IMR-90 (cell line): ENCODE measurements around the gene EZR. TPM values are rescaled to one million over a fixed set of nuclear protein-coding genes. Genes with fewer than 3 reads are reported as not detected.

Experiments
- ATAC-seq: fragments of 200-7000 bp; cut with Tn5 transposase; 2 replicates; pipeline ENCODE4 v1.9.1; 2020; ENCODE audit warnings: low read depth, mild to moderate bottlenecking, moderate library complexity
- BruUV-seq: library from RNA; stranded (reverse); fragments of 400-500 nt; replicated peaks from 2 replicates; lab custom pipeline; 2021; lab: Mats Ljungman, UMichigan
- CTCF ChIA-PET: fragments of 300-600 bp; formaldehyde crosslinking; extraction: SDS; loops from one replicate; lab custom pipeline; 2021; ENCODE audit warnings: antibody characterized with exemption; lab: Yijun Ruan, JAX
- POLR2A ChIA-PET: fragments of 300-600 bp; sonication (Branson Sonifier 250); formaldehyde crosslinking; loops from one replicate; lab custom pipeline; 2022; ENCODE audit warnings: antibody characterized with exemption; ENCODE audit not compliant: unreplicated experiment; lab: Charles Lee
- DNase-seq: peaks from one replicate; pipeline ENCODE4 v3.0.0; 2013
- H2AFZ ChIP-seq: replicated peaks from 2 replicates; pipeline ENCODE3; 2013; ENCODE audit warnings: low read length, mild to moderate bottlenecking; ENCODE audit not compliant: poor library complexity
- H2AK5ac ChIP-seq: 2 replicates; pipeline ENCODE4 v1.6.1; 2013; ENCODE audit warnings: low read depth, low read length, inconsistent platforms
- H2AK9ac ChIP-seq: replicated peaks from 2 replicates; pipeline ENCODE3; 2013; ENCODE audit warnings: mild to moderate bottlenecking, low read depth, low read length, moderate library complexity; ENCODE audit not compliant: poor library complexity
- H2BK120ac ChIP-seq: 2 replicates; pipeline ENCODE4 v1.6.1; 2013; ENCODE audit warnings: low read depth, low read length, inconsistent platforms
- H2BK15ac ChIP-seq: 3 replicates; pipeline ENCODE4 v1.6.1; 2013; ENCODE audit warnings: low read depth, low read length, inconsistent platforms
- H2BK20ac ChIP-seq: 2 replicates; pipeline ENCODE4 v1.6.1; 2013; ENCODE audit warnings: low read depth, mild to moderate bottlenecking, inconsistent platforms, low read length, moderate library complexity
- H2BK5ac ChIP-seq: 2 replicates; pipeline ENCODE4 v1.6.1; 2013; ENCODE audit warnings: mild to moderate bottlenecking, low read depth, low read length, inconsistent platforms; ENCODE audit not compliant: poor library complexity, severe bottlenecking
- H3K14ac ChIP-seq: replicated peaks from 2 replicates; pipeline ENCODE4 v1.6.1; 2013; ENCODE audit warnings: low read depth, low read length, inconsistent platforms
- H3K18ac ChIP-seq: 2 replicates; pipeline ENCODE4 v1.6.1; 2013; ENCODE audit warnings: low read depth, low read length, control low read depth
- H3K23ac ChIP-seq: 2 replicates; pipeline ENCODE4 v1.6.1; 2013; ENCODE audit warnings: low read depth, low read length, inconsistent platforms
- H3K27ac ChIP-seq: 2 replicates; pipeline ENCODE4 v1.5.1; 2013; ENCODE audit warnings: mild to moderate bottlenecking, control low read depth, low read length; ENCODE audit not compliant: insufficient read depth
- H3K27me3 ChIP-seq: 2 replicates; pipeline ENCODE4 v1.6.1; 2013; ENCODE audit warnings: low read length; ENCODE audit not compliant: control insufficient read depth, insufficient read depth
- H3K36me3 ChIP-seq: 2 replicates; pipeline ENCODE4 v1.6.1; 2013; ENCODE audit warnings: low read length, mixed read lengths; ENCODE audit not compliant: control insufficient read depth, insufficient read depth
- H3K4ac ChIP-seq: 2 replicates; pipeline ENCODE4 v1.6.1; 2013; ENCODE audit warnings: low read depth, low read length, inconsistent platforms
- H3K4me1 ChIP-seq: 2 replicates; pipeline ENCODE4 v1.6.1; 2013; ENCODE audit warnings: low read length, mixed read lengths; ENCODE audit not compliant: control insufficient read depth, insufficient read depth
- H3K4me2 ChIP-seq: 2 replicates; pipeline ENCODE4 v1.6.1; 2013; ENCODE audit warnings: low read depth, mild to moderate bottlenecking, control low read depth, low read length, moderate library complexity
- H3K4me3 ChIP-seq: 2 replicates; pipeline ENCODE4 v1.5.1; 2013; ENCODE audit warnings: low read depth, mild to moderate bottlenecking, control low read depth, low read length, moderate library complexity; ENCODE audit not compliant: insufficient read depth
- H3K56ac ChIP-seq: 2 replicates; pipeline ENCODE4 v1.6.1; 2013; ENCODE audit warnings: low read length, inconsistent platforms; ENCODE audit not compliant: insufficient read depth; ENCODE audit errors: extremely low read depth
- H3K79me1 ChIP-seq, 2 experiments: 2 replicates each; pipeline ENCODE4 v1.6.1; 2013; ENCODE audit warnings: low read length in 2 of 2, inconsistent platforms in 1 of 2, low read depth in 1 of 2
- H3K9ac ChIP-seq: 2 replicates; pipeline ENCODE4 v1.6.1; 2013; ENCODE audit warnings: low read depth, low read length, control low read depth
- H3K9me1 ChIP-seq: 2 replicates; pipeline ENCODE4 v1.6.1; 2013; ENCODE audit warnings: low read length, inconsistent platforms; ENCODE audit not compliant: insufficient read depth
- H3K9me3 ChIP-seq: 2 replicates; pipeline ENCODE4 v1.6.1; 2013; ENCODE audit warnings: low read length; ENCODE audit not compliant: control insufficient read depth, insufficient read depth
- H4K20me1 ChIP-seq: 2 replicates; pipeline ENCODE4 v1.6.1; 2013; ENCODE audit warnings: low read length, inconsistent platforms; ENCODE audit not compliant: insufficient read depth
- H4K5ac ChIP-seq: 2 replicates; pipeline ENCODE4 v1.6.1; 2013; ENCODE audit warnings: mild to moderate bottlenecking, low read depth, low read length, control low read depth
- H4K8ac ChIP-seq, 2 experiments: 2 replicates each; pipeline ENCODE4 v1.6.1; 2013; ENCODE audit warnings: low read depth in 2 of 2, low read length in 2 of 2, control low read depth in 1 of 2, inconsistent platforms in 1 of 2
- H4K91ac ChIP-seq: 2 replicates; pipeline ENCODE4 v1.6.1; 2013; ENCODE audit warnings: low read depth, low read length, inconsistent platforms; ENCODE audit not compliant: insufficient read depth
- CHD1 ChIP-seq: IDR thresholded peaks from 2 replicates; pipeline ENCODE4 v1.6.1; 2012; ENCODE audit warnings: low read depth, low read length, improper control_type of control experiment
- FOS ChIP-seq: fragments of 150-350 bp; IDR thresholded peaks from 2 replicates; pipeline ENCODE4 v1.6.1; 2016; ENCODE audit warnings: low read depth, low read length
- MAFK ChIP-seq: IDR thresholded peaks from 2 replicates; pipeline ENCODE4 v1.6.1; 2012; ENCODE audit warnings: low read depth, low read length, improper control_type of control experiment
- MAZ ChIP-seq: IDR thresholded peaks from 2 replicates; pipeline ENCODE4 v1.6.1; 2012; ENCODE audit warnings: low read depth, mild to moderate bottlenecking, low read length, improper control_type of control experiment, moderate library complexity, borderline replicate concordance
- RAD21 ChIP-seq: IDR thresholded peaks from 2 replicates; pipeline ENCODE4 v1.6.1; 2012; ENCODE audit warnings: low read length, improper control_type of control experiment
- USF2 ChIP-seq: fragments of 150-350 bp; IDR thresholded peaks from 2 replicates; pipeline ENCODE4 v1.6.1; 2017; ENCODE audit warnings: mild to moderate bottlenecking, antibody characterized with exemption, low read length, low read depth
- WGBS, 2 experiments: methylation state at CpG; one replicate each; pipeline versions ENCODE4 v1.1.5 to v1.1.7; 2013; ENCODE audit warnings: missing lambda C conversion rate in 2 of 2; ENCODE audit not compliant: insufficient read length in 1 of 2; ENCODE audit errors: extremely low coverage in 2 of 2; 5-methylcytosine and 5-hydroxymethylcytosine counted together
- dilution Hi-C: fragments of 300-500 bp; cut with HindIII; formaldehyde crosslinking; loops from one replicate; pipeline ENCODE4 v1.14.3; 2018; ENCODE audit warnings: low sequenced_read_pairs; ENCODE audit not compliant: unreplicated experiment
- in situ Hi-C: fragments of 300-500 bp; cut with MboI; formaldehyde crosslinking; loops from 3 replicates; pipeline ENCODE4 v1.14.3; 2019; ENCODE audit warnings: low sequenced_read_pairs, inconsistent platforms, mixed read lengths
- intact Hi-C: fragments of 100-400 bp; cut with micrococcal nuclease; formaldehyde crosslinking; loops from 2 replicates; pipeline ENCODE4 v1.10.0; 2022
- polyA plus RNA-seq, 3 experiments: library from polyadenylated mRNA; depleted of rRNA; stranded (reverse); fragments of >200 nt; gene quantifications; 2 replicates each; pipeline ENCODE4 v1.2.3, GENCODE V29; 2012; ENCODE audit warnings: low replicate concordance in 1 of 3
- total RNA-seq: library from RNA; depleted of rRNA; stranded (reverse); fragments of >200 nt; gene quantifications from 2 replicates; pipeline ENCODE4 v1.2.3, GENCODE V29; 2012

Gene EZR
- total and polyA plus RNA-seq, 2 of the 4 experiments (the other 2 are of a cell fraction), result 83.8 to 145 TPM

DNA sequence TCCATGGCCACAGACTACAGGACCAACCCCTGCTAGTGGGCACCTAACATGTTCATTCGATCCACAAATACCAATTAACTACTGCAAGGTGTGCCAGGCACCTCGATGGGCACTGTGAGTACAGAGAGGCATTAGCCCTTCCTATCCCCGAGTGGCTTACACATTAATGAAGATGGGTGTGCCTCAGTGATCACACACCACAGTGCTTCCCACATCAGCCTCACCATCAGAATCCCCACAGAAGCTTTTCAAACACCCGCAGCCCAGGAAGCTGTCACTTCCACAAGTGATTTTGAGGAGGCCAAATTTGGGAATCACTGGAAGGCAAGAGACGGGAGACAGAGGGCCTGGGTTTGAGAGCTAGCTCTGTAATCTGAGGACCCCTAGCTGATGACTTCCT lies 23.7 kb downstream of the EZR start:
- Histone ChIP-seq H4K20me1 (peaks cover 51% of the 10 kb centered on the region; the same call in 1 of the 2 replicates), H3K36me3 (no peaks in the 10 kb centered on the region), H3K9me3 (no peaks in the 10 kb centered on the region), H3K23ac (no peak overlapping the region; the same call in 1 of the 2 replicates), H2BK120ac (no peak overlapping the region), H3K18ac (no peak overlapping the region), H3K4me1 (peaks cover 11% of the 10 kb centered on the region), H3K27ac (no peak overlapping the region), H2AK5ac (no peak overlapping the region), H3K79me1 (peaks cover 54 to 71% of the 10 kb centered on the region in 2 experiments), H4K8ac (no peak overlapping the region), H2AK9ac (no peak overlapping the region), H4K91ac (no peak overlapping the region), H2BK15ac (no peak overlapping the region), H3K14ac (no peak overlapping the region), H2BK5ac (no peak overlapping the region), H2AFZ (no peak overlapping the region), H3K9me1 (peaks cover 20% of the 10 kb centered on the region), H3K56ac (no peak overlapping the region), H3K4ac (no peak overlapping the region), H3K9ac (no peak overlapping the region), H4K5ac (no peak overlapping the region), H3K27me3 (no peaks in the 10 kb centered on the region), H3K4me3 (no peak overlapping the region), H3K4me2 (no peak overlapping the region), H2BK20ac (no peak overlapping the region)
- ChIA-PET POLR2A (no interaction called here), CTCF (interaction anchor here (0.6 kb wide), 2 partner anchors 34 to 164 kb away, joined by 3 to 4 read pairs; no protein-coding TSS in a partner anchor)
- no TSS peak for BruUV-seq
- intact Hi-C loops (loop anchor here (10.0 kb wide), 1 partner anchor 309 kb away; no protein-coding TSS in a partner anchor), in situ Hi-C loops (loop anchor here (5.0 kb wide), 1 partner anchor 177 kb away; no protein-coding TSS in a partner anchor), dilution Hi-C loops (no loop called here)
- no peak for TF ChIP-seq RAD21
- TF ChIP-seq MAZ, result no peak
- no peak for TF ChIP-seq FOS
- TF ChIP-seq CHD1, result no peak
- TF ChIP-seq USF2, result no peak
- TF ChIP-seq MAFK, result no peak
- no peak for ATAC-seq
- whole genome bisulfite sequencing, 2 experiments, result 100% methylated on average over 1 of the region's 5 CpGs; no CpG with 5 or more reads in 1 of the 2 experiments
- no peak for DNase-seq
